ENCODE data around the gene CYP4Z1. TPM values are rescaled to one million over a fixed set of nuclear protein-coding genes. Genes with fewer than 3 reads are reported as not detected.

Gene CYP4Z1
- total RNA-seq: not detected in 2 replicates

DNA sequence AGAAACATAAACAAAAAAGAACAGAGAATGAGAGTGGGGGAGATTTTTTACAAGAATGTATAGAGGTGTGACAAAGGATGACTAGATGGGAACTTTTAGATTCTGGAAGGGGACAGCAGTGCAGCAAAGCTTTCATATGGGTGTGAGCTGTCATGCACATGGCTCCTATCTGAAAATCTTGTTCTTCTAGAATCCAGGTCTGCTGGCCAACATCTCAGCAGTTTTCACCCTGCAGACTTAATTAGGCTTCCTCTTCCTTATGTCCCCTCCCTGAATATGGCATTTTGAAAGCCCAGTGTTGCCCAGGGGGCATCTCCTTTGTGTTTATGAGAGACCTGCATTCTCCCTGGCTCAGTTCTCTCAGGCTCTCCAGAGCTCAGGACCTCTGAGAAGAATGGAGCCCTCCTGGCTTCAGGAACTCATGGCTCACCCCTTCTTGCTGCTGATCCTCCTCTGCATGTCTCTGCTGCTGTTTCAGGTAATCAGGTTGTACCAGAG, at the start of gene CYP4Z1:
TSS of gene CYP4Z1 (plus strand) at position 135 of the 498 bp plus-strand sequence. CDS start at position 395, 260 bp downstream.

DNA sequence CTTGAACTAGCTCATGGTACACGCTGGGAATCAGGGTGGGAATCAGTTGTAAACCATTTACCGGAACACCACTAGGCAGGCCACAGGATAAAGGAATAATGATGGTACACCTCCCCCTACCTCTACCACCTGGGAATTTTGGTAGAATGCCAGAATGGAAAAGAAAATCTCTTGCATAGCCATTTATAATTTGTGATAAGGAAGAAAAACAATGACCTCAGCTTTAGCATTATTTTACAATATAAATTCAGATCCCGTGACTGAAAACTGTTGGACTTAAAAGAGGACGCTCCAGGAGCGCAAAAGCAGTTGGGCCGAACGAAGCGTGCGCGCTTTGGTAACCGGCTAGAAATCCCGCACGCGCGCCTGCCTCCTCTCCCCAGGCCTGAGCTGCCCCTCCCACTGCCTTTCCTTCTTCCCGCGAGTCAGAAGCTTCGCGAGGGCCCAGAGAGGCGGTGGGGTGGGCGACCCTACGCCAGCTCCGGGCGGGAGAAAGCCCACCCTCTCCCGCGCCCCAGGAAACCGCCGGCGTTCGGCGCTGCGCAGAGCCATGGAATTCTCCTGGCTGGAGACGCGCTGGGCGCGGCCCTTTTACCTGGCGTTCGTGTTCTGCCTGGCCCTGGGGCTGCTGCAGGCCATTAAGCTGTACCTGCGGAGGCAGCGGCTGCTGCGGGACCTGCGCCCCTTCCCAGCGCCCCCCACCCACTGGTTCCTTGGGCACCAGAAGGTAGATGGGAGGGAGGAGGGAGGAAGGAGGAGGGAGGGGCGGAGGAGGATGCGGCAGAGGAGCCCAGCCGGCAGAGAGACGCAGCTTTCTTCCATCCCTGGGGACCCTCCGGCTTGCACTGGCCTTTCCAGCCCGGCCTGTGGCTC, 43.5 kb upstream of the CYP4Z1 start, which contains the start of gene CYP4X1:
TSS of gene CYP4X1 (plus strand) at position 402 of the 873 bp plus-strand sequence. CDS start at position 551, 149 bp downstream.

GRCh38 chr1:47137198-47137597, 70.2 kb downstream of the CYP4Z1 start, which contains the start of gene CYP4A22:
TSS of gene CYP4A22 (plus strand) at chr1:47137441. CDS start at chr1:47137486, 45 bp downstream.

Other genes starting within 250 kb of the CYP4Z1 start
- not detected in 2 replicates for gene CYP4A11, start 125.8 kb upstream of the CYP4Z1 start, total RNA-seq
- gene CYP4X1, start 43.6 kb upstream of the CYP4Z1 start, total RNA-seq: 0.32 and 0.76 TPM in 2 replicates
- gene CYP4A22, start 70.2 kb downstream of the CYP4Z1 start, total RNA-seq: not detected in 2 replicates
- not detected in 2 replicates for gene PDZK1IP1, start 122.8 kb downstream of the CYP4Z1 start, total RNA-seq
- gene TAL1, start 165.0 kb downstream of the CYP4Z1 start, total RNA-seq: 20.5 and 39.8 TPM in 2 replicates
- gene STIL, start 246.9 kb downstream of the CYP4Z1 start, total RNA-seq: 6.8 and 11.2 TPM in 2 replicates

All from epithelial cell of umbilical artery (primary cell).